A673 (cell line): Measurements from ENCODE around the gene CSNK2B.

Source experiments
- CTCF ChIP-seq: fragments of 300-800, 200-600 bp; sonication (generic); conservative IDR thresholded peaks from 2 replicates; pipeline ENCODE4 v1.5.1; 2017; ENCODE audit warnings: low read depth, mild to moderate bottlenecking, antibody characterized with exemption, low read length, moderate library complexity, mixed read lengths
- EZH2 ChIP-seq: fragments of 200-600 bp; sonication (generic); IDR thresholded peaks from 2 replicates; pipeline ENCODE4 v1.6.1; 2017; ENCODE audit warnings: borderline replicate concordance, low read depth, mild to moderate bottlenecking, mixed read lengths, antibody characterized with exemption, low read length; ENCODE audit not compliant: poor library complexity, severe bottlenecking

- TF ChIP-seq CTCF (no peak), EZH2 (no peak)
Observed at GRCh38 chr6:31705931-31706330, 40.1 kb downstream of the CSNK2B start.
